Hematopoietic multipotent progenitor cell treated with erythropoietin and hydrocortisone succinate and interleukin-3 and kit ligand, for 8 days (in vitro differentiated cells): ENCODE data around the gene FAM120C.

Source experiments
- DNase-seq: peaks from one replicate; pipeline ENCODE4 v3.0.0-alpha.2; 2015

Gene FAM120C

GRCh38 chrX:54166915-54167314 is 16.1 kb downstream of the FAM120C start:
- no peak for DNase-seq

DNA sequence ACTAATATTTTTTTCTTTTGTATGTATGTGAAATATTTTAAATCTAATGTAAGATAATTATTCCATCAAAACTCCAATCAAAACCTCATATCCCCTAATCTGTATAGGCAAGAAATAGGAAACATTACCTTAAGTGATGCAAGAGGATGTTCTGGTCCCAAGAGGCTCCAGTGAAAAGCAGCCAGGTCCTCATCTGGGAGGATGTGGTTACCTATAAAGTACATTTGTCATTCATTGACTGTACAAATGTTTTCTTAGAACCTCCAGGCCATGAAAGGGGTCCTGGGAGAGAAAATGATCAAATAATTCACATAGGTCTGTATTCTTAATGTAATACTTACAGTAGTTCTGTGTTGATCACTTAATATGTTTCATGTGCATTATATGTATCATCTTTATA is 25.5 kb downstream of the FAM120C start:
- no peak for DNase-seq

DNA sequence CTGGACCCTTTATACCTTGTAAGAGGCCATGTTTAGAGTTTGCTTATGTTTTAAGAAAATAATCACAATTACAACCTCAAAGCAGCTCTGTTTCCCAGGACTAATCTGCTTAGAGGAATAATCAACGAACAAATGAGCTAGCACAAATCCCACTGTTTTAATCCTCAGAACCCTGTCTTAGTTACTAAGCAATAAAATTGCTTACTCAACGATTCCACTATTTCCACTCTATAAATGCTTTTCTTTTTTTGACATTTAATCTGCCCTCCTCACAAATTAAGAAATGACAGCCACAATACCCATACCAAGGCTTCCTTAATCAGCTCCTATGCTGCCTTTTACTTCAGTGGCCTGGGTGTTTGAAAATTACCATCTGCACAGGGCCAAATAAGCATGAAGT is 48.8 kb downstream of the FAM120C start:
- no peak for DNase-seq

DNA sequence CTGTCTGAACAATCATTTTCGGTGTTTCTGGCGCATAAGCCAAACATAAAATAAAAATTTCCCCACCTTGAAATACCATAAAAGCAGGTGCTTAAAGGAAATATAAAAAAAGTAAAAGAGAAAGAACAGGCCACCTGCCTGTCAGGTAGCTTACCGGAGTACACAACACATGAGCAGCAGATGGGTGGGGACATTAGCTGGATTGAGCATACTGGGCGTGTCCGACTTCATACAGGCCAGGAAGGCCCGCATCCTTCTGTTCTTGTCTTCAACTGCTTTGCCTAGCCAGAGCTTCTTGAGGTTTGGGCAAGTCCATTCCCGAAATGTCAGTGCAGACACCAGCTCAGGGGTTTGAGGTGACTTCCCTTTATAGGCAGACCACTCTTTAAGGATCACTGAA is 66.7 kb downstream of the FAM120C start:
- DNase-seq, result no peak

- no peak for DNase-seq
Measured at GRCh38 chrX:54093571-54093970, 89.5 kb downstream of the FAM120C start.

DNA sequence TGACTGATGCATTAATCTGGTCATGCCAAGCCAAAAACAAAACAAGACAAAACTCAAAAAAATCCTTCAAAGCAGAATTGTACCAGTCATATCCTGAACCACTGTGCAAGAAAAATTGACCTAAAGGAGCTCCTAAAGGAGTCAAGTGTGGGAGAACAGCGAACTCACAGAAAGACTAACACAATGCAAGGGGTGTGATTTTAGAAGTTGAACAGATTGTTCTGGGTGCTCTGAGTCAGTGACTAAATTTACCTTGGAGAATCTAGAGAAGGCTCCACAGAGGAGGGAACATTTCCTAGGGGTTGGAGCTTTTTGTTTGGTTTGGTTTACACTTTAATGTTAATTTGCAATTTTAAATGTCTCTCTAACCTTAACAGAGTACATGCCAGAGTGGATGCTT is 89.9 kb downstream of the FAM120C start:
- no peak for DNase-seq

DNA sequence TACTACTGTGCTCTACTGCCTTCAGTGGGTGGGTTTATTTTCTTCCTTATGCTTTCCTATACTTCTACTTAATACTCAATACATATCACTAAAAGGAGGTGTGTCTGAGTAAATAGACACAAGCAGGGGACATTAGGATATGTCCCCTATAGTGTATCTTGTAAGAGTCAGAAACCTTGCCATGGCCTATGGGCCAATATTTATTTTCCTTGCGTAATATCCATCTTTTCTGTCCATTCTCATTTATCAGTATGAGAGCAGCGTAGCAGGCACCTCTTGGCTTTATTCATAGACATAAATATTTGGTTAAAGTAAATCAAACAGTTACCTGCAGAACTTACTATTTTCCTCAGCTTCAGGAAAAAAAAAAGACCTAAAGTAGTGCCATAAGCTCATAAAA is 92.2 kb downstream of the FAM120C start:
- no peak for DNase-seq

- no peak for DNase-seq
Measured at GRCh38 chrX:54089191-54089590, 93.9 kb downstream of the FAM120C start.

DNA sequence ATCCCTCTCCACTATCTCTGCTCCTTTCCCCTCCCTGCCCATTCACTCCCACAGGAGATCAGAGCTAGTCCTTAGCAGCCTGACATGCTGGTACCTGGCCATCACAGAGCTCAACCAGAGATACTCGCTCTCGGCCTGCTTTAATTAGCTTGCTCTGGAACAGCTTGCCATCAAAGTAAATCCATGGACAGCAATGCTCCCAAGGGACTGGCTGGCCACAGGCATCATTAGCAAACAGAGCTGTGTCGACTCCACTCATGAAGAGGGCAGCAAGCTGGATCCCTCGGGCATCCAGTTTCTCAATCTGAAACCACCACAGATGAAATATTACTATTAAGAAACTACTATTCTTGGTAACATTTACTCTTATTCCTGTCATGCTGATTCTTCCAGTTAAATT is 95.4 kb downstream of the FAM120C start:
- no peak for DNase-seq

DNA sequence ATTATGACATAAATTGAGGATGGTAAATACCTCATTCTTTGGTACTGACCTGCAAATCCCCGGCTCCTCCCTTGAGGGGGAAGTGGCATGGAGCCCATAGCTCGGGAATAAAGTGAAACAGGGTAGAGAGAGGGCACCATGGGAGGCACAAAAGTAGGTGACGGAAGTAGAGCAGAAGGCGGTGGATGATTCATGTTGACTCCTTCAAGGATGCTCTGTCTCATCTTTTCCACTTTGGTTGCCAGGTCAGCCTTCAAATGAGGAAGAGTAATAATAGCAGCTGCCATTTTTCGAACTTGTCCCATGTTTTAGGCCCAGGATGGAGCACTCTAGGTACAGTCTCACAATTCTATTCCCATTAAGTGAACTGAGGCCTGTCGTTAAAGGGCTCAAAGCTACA is 97.4 kb downstream of the FAM120C start:
- DNase-seq, result no peak

- no peak for DNase-seq
Measured at GRCh38 chrX:54076903-54077302, 106.2 kb downstream of the FAM120C start.

DNA sequence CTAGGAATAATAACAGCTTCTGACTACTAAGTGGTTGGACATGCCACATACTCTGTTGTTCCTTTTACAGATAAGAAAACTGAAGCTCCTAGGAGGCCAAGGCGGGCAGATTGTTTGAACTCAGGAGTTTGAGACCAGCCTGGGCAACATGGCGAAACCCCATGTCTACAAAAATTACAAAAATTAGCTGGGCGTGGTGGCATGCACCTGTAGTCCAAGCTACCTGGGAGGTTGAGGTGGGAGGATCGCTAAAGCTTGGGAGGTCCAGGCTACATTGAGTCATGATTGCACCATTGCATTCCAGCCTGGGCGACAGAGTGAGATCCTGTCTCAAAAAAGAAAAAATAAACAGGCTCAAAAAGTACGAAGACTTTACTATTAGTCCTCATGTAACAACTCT is 108.2 kb downstream of the FAM120C start:
- no peak for DNase-seq

DNA sequence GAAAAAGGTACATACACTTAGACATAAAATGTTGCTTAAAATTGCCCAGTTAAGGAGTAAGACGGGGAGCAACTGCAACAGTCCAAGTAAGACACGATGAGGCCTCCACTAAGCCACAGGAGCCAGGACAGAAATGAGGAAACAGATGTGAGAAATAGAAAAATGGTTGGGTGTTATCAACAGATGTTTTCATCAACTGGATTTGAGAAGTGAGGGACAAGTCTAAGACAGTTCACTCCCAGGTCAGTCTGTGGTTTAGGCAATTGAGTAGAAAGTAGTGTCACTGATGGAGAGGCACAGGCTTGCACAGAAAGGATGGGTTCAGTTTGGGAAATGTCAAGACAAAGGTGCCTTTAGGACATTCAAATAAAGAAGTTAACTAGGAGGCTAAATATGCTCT is 115.3 kb downstream of the FAM120C start:
- no peak for DNase-seq

GRCh38 chrX:54066841-54067240 is 116.2 kb downstream of the FAM120C start:
- DNase-seq, result no peak

DNA sequence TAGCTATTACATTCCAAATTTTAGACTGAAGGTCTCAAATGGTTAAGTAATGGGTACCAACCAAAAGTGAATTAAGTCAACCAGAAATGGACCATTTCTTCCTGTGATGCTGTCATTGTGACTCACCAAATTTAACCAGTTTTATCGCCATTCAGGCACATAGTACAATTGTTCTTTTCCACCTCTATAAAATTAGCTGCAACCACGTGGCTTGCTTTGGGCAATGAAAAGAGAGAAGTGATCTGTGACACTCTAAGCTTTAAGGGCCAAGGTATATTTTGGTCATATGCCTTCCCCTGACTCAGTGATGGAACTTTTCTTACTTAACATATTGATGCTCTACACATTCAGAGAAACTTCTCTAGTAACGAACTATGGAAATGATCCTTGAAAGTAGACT is 118.5 kb downstream of the FAM120C start:
- DNase-seq, result no peak

GRCh38 chrX:54063361-54063760 is 119.7 kb downstream of the FAM120C start:
- DNase-seq, result no peak

DNA sequence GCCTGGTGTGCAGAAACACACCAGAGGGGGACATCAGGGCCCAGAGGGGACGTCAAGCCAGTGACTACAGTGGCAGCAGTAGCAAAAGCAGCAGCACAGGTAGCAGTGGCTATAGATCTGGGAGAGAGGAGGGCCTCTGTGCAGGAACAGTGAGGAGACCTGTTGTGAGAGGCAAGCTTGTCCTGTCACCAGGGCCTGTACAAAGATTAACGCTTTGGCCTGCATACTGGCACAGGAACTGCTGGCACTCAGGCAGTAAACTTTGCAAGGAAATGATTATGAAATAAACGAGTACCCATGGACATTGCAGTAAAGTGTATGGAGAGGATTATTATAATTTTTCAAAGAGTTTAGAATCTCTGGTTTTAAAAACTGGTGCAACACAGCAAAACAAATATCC is 133.3 kb downstream of the FAM120C start:
- no peak for DNase-seq

GRCh38 chrX:54048412-54048811 is 134.6 kb downstream of the FAM120C start:
- no peak for DNase-seq

DNA sequence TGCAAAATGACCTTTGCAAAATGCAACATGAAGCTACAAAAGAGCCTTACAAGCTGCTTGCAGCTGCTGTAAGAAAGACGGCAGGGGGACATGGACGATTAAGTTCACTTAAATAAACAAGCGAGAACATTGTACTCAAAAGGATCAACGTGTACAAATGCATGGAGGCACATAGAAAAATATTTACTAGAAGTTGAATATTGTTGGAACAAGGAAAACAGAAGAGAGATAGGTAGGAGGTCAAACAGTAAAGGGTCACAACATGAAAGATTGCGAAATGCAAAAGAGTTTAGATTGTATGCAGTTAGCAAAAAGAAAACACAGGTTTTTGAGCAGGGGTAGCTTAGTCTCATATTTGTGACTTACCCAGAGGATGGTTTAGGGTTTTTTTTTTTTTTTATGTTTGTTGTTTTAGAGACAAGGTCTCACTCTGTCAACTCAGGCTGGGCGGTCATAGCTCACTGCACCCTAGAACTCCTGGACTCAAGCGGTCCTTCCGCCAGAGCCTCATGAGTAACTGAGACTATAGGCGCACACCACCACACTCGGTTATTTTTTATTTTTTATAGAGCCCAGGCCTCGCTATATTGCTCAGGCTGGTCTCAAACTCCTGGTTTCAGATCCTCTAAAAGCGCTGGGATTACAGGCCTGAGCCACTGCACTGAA is 137.4 kb downstream of the FAM120C start:
- DNase-seq, result no peak

GRCh38 chrX:54044877-54045338 is 138.1 kb downstream of the FAM120C start:
- DNase-seq, result no peak

DNA sequence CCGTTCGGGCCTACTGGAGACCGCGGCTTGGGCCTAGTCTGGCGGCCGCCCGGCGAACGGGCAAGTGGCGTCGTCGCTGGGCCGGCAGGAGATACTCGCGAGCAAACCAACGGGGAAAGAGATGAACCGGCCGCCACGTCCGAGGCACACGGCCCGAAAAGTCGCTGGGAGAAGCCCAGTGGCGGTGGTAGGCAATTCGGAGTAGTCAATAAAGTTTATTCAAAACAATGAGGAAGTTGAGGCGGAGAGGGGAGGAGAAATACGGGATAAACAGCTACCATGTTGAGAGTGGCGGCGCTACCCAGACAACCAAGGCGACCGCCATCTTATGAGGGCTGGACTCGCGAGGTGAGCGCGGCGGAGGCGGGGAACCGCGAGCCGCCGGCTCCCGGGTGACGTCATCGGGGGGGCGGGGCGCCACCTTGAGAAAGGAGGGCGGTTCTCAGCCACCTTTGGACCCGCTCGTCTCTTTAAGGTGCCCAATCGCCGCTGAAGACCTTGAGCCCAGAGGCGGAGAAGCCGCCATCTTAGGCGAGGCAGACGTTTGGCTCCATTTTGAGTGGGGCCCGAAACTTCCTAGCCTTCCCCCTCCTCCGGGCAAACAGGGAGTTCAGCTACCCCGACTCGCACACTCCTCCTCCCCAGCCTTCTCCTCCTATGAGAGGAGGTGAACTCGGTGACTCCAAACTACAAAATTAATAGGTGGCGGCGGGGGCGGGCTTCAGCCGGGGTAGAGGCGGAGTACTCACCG is 138.8 kb downstream of the FAM120C start, which contains the start of gene PHF8:
TSS of gene PHF8 (minus strand) at position 348 of the 751 bp plus-strand sequence. CDS start 1,745 bp downstream, outside the sequence.
- DNase-seq, result peak; percentile 94

- peak; percentile 24 for DNase-seq
Measured at GRCh38 chrX:54043541-54044125, 139.4 kb downstream of the FAM120C start.

DNA sequence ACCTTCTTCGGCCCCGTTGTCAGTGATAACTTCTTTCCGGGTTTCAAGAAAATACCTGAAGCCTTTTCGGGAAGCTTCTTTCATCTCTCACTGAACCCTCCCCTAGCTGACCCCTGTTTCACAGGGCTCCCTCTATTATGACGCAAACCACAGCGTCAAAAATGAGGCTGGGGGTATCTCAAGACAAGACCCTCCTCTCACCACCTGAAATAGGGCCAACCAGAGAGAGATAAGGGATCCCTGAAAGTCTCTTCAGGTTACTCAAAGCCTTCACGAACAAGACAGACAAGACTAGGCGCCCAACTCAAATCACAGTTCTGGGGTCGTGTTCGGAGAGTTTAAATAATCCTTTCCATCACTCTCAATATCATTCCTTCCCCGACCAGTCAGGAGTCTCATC is 140.0 kb downstream of the FAM120C start:
- DNase-seq, result no peak

DNA sequence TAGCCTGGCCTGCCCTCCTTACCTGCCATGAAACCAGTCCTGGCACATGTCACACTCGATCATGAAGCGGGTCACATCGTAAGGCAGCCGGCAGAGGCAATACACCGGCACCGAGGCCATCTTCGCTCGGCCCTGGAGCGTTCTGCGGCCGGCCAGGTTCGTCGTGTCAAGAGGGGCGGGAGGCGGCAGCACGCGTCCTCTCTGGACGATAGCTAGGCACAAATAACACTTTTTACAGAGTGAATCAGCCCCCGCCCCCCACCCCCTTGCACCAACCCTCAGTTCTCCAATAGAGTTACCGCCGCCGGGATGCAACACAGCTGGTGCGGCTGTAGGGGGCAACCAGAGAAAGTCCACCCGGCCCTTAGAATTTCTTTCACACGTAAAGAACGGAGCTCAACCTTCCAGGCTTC is 140.4 kb downstream of the FAM120C start:
- DNase-seq, result peak; percentile 60
